ENCODE results near the gene SYCE1. TPM values are rescaled to one million over a fixed set of nuclear protein-coding genes. Genes with fewer than 3 reads are reported as not detected.
"Not testable (repeated sequence)": the region's sequence is repeated elsewhere in the genome, so short reads cannot be mapped to it uniquely, and the experiment has no call there.

The SYCE1 gene
- polyA plus RNA-seq, 1 donor = 0.59 TPM

DNA sequence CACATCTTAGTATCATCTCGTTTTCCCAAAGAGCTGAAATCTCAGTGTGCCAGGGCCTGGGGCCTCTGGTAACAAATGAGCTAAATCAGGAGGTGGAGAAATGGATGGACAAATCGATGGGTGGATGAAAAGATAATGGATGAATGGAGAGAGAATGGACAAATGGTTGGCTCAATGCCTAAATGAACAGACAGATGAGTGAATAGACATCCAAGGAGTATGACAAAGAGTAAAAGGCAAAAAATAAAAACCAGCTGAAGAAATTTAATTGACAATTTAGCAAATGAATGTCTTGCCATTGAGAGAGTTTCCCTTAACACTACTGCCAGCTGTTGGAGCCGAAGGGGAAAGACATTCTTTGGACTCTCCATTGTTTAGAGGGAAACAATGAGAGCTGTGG lies 8.0 kb downstream of the SYCE1 start:
- DNase-seq (ENCODE audit: low read depth) = no peak

DNA sequence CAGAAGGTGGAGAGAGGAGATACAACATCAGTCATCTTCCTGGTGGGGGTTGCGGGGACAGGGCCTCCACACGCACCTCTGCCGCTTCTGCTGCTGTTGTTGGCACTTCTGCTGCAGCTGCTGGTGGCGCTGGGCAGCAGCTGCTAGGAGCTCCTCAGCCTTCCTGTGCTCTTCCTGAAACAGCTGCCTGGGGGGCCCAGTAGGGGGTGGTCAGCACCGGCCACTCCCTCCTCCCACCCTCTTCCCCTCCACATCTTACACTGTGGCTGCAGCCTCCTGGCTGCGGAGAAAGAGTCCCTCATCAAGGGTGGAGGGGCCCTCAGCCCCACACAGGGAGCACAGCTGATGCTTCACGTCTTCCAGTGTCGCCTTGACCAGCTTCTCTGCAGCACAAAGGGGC lies 9.9 kb downstream of the SYCE1 start:
- no peak for DNase-seq (ENCODE audit: low read depth)

DNA sequence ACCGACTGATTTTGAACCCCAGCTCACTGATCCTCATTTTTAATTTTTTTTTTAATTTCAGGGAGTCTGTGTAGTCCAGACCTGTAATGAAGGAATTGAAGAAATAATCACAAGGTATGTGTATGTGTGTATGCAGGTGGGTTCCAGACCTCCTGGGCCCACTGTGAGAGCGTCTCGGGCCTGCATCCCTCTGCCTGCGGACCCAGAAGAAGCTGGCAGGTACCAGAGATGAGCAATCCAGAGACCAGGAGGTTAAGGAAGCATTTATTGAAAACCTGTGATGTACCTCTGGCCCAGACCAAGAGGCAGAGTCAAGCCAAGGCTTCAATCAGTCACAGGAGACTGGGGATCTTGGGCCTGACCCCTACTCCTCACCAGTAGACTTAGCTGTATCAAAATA lies 10.8 kb downstream of the SYCE1 start:
- no peak for DNase-seq (ENCODE audit: low read depth)

DNA sequence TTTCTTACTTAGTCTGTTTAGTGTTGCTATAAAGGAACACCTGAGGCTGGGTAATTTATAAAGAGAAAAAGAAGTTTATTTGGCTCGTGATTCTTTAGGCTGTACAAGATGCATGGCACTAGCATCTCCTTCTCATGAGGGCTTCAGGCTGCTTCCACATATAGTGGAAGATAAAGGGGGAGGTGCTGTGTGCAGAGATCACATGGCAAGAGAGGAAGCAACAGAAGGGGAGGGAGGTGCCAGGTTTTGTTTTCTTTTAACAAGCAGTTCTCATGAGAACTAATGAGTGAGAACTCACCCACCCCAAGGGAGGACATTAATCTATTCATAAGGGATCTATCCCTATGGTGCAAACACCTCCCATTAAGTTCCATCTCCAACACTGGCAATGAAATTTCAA lies 20.9 kb downstream of the SYCE1 start:
- DNase-seq (ENCODE audit: low read depth) = no peak

DNA sequence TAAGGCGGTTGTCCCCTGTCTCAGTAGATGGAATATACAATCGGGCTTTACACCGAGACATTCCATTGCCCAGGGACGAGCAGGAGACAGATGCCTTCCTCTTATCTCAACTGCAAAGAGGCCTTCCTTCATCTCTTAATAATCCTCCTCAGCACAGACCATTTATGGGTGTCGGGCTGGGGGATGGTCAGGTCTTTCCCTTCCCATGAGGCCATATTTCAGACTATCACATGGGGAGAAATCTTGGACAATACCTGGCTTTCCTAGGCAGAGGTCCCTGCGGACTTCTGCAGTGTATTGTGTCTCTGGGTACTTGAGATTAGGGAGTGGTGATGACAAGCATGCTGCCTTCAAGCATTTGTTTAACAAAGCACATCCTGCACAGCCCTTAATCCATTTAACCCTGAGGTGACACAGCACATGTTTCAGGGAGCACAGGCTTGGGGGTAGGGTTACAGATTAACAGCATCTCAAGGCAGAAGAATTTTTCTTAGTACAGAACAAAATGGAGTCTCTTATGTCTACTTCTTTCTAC lies 23.9 kb downstream of the SYCE1 start:
- DNase-seq (ENCODE audit: low read depth) = not testable (repeated sequence)

DNA sequence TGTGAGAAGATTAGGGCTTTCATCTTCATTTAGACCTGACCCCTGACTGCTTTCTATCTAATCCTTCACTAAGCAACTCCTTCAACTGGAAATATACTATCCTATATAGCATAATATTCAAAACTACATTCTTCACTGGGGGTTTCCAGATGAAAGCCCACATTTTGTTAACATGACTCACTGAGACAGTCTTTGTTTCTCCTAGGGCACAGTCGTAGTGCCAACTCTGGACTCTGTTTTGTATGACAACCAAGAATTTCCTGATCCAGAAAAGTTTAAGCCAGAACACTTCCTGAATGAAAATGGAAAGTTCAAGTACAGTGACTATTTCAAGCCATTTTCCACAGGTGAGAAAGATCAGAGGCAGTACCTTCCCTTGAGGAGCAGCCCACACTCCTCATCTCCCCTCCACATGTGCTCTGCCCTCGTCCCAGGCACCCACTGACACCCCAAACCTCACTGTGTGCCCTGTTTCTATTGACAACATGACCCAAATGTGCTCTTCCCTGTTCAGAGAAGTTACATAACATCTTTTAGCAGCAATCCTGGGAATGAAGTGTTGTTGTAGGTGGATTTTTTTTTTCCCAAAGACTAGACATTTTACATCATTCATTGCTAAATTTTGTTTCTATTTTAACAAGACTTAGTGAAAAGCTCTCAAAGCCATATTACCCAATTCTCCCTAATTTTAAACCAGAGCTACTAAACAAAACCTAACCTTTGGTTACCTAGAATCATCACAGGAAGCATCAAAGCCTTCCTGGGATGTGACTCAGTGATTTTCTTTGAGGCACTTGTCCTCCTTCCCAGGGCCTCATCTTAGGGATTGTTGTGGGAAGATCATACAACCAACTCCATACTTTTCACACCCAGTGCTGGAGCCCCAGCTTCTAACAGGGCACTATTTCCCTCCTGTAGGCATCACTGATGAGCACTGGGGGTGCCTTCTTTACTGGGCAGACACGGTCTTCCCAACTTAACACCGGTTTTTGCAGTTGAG lies 27.5 kb downstream of the SYCE1 start:
- no peak for DNase-seq (ENCODE audit: low read depth)

- DNase-seq (ENCODE audit: low read depth) = no peak
These were observed 29.2 kb downstream of the SYCE1 start for GRCh38 chr10:133536198-133536597.

GRCh38 chr10:133534417-133534816 lies 31.0 kb downstream of the SYCE1 start:
- DNase-seq (ENCODE audit: low read depth) = no peak

GRCh38 chr10:133532871-133533270 lies 32.5 kb downstream of the SYCE1 start:
- DNase-seq (ENCODE audit: low read depth) = no peak

- no peak for DNase-seq (ENCODE audit: low read depth)
These were observed 34.9 kb downstream of the SYCE1 start for GRCh38 chr10:133530506-133530905.

DNA sequence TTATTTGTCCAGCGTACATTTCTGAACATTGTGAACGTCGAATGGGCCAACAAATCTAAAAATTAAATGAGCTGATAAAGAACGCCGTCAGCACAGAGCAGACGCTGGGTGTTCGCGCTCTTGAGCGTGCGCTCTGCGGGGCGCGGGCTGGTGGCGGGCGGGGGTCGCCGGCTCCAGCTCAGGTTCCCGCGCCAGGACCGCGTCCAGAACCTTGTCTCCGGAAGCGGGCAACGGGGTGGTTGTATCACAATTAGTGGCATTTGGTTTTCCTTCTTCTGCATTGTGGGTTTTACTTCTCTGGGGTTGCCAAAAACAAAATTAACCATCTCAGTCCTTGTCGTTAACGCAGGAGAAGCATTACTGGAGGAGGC lies 35.8 kb downstream of the SYCE1 start:
- no peak for DNase-seq (ENCODE audit: low read depth)

GRCh38 chr10:133528845-133529575 lies 36.4 kb downstream of the SYCE1 start:
- no peak for DNase-seq (ENCODE audit: low read depth)

GRCh38 chr10:133528296-133528844 lies 37.0 kb downstream of the SYCE1 start:
- DNase-seq (ENCODE audit: low read depth) = no peak

GRCh38 chr10:133527771-133528271 lies 37.6 kb downstream of the SYCE1 start:
- DNase-seq (ENCODE audit: low read depth) = no peak

GRCh38 chr10:133526957-133527588 lies 38.3 kb downstream of the SYCE1 start, which contains the start of gene CYP2E1:
Gene CYP2E1, plus strand, starts transcription at chr10:133527363. Its CDS starts 33 bp downstream, at chr10:133527396.
- no peak for DNase-seq (ENCODE audit: low read depth)

- DNase-seq (ENCODE audit: low read depth) = no peak
These were observed 39.9 kb downstream of the SYCE1 start for GRCh38 chr10:133525444-133525843.

- DNase-seq (ENCODE audit: low read depth) = no peak
These were observed 41.7 kb downstream of the SYCE1 start for GRCh38 chr10:133523631-133524203.

DNA sequence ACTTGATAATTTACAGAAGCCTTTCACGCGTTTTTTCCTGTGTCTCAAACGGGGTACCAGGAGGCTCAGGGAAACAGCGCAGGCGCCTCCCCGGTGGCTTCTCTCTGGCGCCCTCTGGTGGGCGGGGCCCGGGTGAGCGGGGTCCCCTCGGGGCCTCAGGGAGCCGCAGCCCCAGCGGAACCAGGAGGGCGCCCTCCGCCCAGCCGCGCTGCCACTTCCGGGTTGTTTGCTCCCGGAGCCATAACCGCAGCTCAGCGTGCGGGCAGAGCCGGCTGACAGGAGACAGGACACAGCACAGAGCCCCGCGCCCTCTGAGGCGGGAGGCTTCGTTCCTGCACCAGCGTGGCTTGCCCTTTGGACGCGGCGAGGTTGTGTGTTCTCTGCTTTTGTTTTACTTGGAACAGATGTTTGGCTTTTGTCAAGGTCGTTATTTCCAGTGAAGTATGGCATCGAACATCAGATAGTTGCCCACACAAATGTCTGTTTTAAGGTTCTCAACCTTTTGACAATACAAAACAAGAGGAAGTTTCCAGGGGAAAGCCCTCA lies 45.1 kb downstream of the SYCE1 start:
- DNase-seq (ENCODE audit: low read depth) = no peak

DNA sequence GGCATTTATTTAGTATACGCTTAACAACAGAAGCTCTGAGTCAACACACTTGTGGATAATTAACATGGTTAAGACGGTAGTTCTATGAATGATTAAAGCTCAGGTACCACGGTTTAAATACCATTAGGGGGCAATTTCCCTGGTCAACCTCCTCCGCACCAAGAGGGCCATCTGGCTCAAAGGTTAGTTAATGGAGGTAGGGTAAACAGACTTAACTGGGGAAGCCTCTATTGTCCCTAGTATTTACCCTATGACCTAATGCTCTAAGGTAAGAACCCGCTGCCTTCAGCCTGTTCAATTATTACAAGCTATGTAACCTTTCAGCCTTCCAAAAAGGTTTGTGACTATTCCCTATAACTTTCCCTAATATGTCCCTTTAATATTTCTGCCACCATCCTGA lies 46.9 kb downstream of the SYCE1 start:
- not testable (repeated sequence) for DNase-seq (ENCODE audit: low read depth)

DNA sequence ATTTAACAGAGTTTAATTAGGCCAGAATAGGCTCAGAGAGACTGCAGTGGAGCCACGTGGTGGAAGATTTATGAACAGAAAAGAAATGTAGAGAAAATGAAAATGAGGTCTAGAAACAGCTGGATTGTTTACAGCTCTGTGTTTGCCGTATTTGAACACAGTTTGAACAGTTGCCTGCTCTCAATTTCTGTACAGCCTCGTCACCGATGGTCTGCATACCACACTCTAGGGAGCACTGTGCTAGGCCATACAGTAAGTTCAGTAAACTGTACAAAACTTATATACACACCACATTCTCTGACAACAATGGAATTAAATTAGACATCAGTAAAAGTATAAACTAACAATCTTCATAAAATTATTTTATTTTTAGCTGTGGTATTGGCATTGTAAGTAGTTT lies 49.3 kb downstream of the SYCE1 start:
- DNase-seq (ENCODE audit: low read depth) = no peak

DNA sequence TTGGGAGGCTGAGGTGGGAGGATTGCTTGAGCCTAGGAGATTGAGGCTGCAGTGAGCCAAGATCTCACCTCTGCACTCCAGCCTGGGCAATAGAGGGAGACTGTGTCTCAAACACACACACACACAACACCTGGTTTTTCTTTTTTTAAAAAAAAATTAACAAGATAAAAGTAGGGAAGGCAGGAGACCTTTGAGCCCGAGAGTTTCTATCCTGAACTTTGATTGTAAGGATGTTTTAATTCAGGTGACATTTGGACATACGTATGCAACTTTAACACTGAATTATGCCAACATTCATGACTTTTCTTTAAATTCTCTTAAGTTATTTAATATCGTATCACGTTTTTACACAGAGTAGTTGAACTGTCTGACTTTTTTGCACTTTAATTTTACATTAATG lies 49.9 kb downstream of the SYCE1 start:
- DNase-seq (ENCODE audit: low read depth) = no peak

Data from forelimb muscle (tissue), 1 donor.